ENCODE results near the gene ME2. TPM values are rescaled to one million over a fixed set of nuclear protein-coding genes. Genes with fewer than 3 reads are reported as not detected.
A peak's percentile ranks its signal among the peaks of the same experiment; 100 is the strongest.
"Not testable (repeated sequence)": the region's sequence is repeated elsewhere in the genome, so short reads cannot be mapped to it uniquely, and the experiment has no call there.

Gene ME2
- total RNA-seq, 2 experiments from 2014 or later = 39.0 to 62.0 TPM

GRCh38 chr18:50879302-50880118, 592 bp downstream of the ME2 start:
- Histone ChIP-seq H3K36me3 (ENCODE audit: insufficient read depth, low read length) (peaks cover 17% of the 10 kb centered on the region), H2AFZ (ENCODE audit: low read length) (peak overlapping the region; percentile 18; the same call in 1 of the 2 replicates), H3K9me2 (ENCODE audit: insufficient read depth, low read length) (no peaks in the 10 kb centered on the region), H3K4me3 (ENCODE audit: low read depth, low read length, poor library complexity, severe bottlenecking) (peak overlapping the region; percentile 89), H3K9me3 (ENCODE audit: low read length) (no peaks in the 10 kb centered on the region), H3K4me2 (ENCODE audit: low read length) (peak overlapping the region; percentile 95), H3K27ac (ENCODE audit: low read depth, low read length, poor library complexity, severe bottlenecking) (peak overlapping the region; percentile 76), H3K79me2 (ENCODE audit: insufficient read depth, low read depth, low read length) (peaks cover 50% of the 10 kb centered on the region), H4K20me1 (ENCODE audit: insufficient read depth, low read length) (no peaks in the 10 kb centered on the region), H3K4me1 (ENCODE audit: insufficient read depth, low read length, poor library complexity, severe bottlenecking) (peaks cover 12% of the 10 kb centered on the region)
- peak; percentile 26 for DNase-seq (ENCODE audit: low spot score)
- no TSS peak for BruUV-seq (replicated peaks)
- no peak for TF ChIP-seq EZH2phosphoT487 (IDR thresholded peaks at IDR 0.05; ENCODE audit: borderline replicate concordance, low read depth, low read length)
- no peak for TF ChIP-seq CTCF (conservative IDR thresholded peaks at IDR 0.05; ENCODE audit: low read length)
- POLR2A ChIA-PET = interaction anchor here (1.4 to 1.9 kb wide), 2 partner anchors 9 to 10 kb away, joined by 3 to 11 read pairs; no protein-coding TSS in a partner anchor
- CTCF ChIA-PET (ENCODE audit: unreplicated experiment) = no interaction called here
- intact Hi-C loops (cut with micrococcal nuclease; ENCODE audit: unreplicated experiment) = loop anchor here (2.0 to 10.0 kb wide), 3 partner anchors 88 to 315 kb away; partner anchors contain the start of genes ELAC1, MEX3C and SMAD4

GRCh38 chr18:50880119-50880465, 1.2 kb downstream of the ME2 start:
- Histone ChIP-seq H3K4me2 (ENCODE audit: low read length) (peak overlapping the region; percentile 95), H3K9me3 (ENCODE audit: low read length) (no peaks in the 10 kb centered on the region), H2AFZ (ENCODE audit: low read length) (no peak overlapping the region; the same call in 1 of the 2 replicates), H3K79me2 (ENCODE audit: insufficient read depth, low read depth, low read length) (peaks cover 54% of the 10 kb centered on the region), H3K4me1 (ENCODE audit: insufficient read depth, low read length, poor library complexity, severe bottlenecking) (peaks cover 12% of the 10 kb centered on the region), H3K4me3 (ENCODE audit: low read depth, low read length, poor library complexity, severe bottlenecking) (peak overlapping the region; percentile 89), H3K9me2 (ENCODE audit: insufficient read depth, low read length) (no peaks in the 10 kb centered on the region), H3K27ac (ENCODE audit: low read depth, low read length, poor library complexity, severe bottlenecking) (peak overlapping the region; percentile 76), H4K20me1 (ENCODE audit: insufficient read depth, low read length) (no peaks in the 10 kb centered on the region), H3K36me3 (ENCODE audit: insufficient read depth, low read length) (peaks cover 17% of the 10 kb centered on the region)
- CTCF ChIA-PET (ENCODE audit: unreplicated experiment) = no interaction called here
- peak; percentile 19 for DNase-seq (ENCODE audit: low spot score)
- TF ChIP-seq CTCF (conservative IDR thresholded peaks at IDR 0.05; ENCODE audit: low read length) (no peak), EZH2phosphoT487 (IDR thresholded peaks at IDR 0.05; ENCODE audit: borderline replicate concordance, low read depth, low read length) (no peak)
- POLR2A ChIA-PET = interaction anchor here (0.5 to 1.4 kb wide), 8 partner anchors 9 to 171 kb away, joined by 3 to 5 read pairs (median 4); partner anchors contain the start of gene ELAC1
- intact Hi-C loops (cut with micrococcal nuclease; ENCODE audit: unreplicated experiment) = no loop called here
- TSS peak; percentile 67 for BruUV-seq (replicated peaks)

- H3K9me2 ChIP-seq (ENCODE audit: insufficient read depth, low read length); H2AFZ ChIP-seq (ENCODE audit: low read length); H3K9me3 ChIP-seq (ENCODE audit: low read length); H4K20me1 ChIP-seq (ENCODE audit: insufficient read depth, low read length); DNase-seq (ENCODE audit: low spot score); H3K4me3 ChIP-seq (ENCODE audit: low read depth, low read length, poor library complexity, severe bottlenecking); intact Hi-C loops (cut with micrococcal nuclease; ENCODE audit: unreplicated experiment); H3K27ac ChIP-seq (ENCODE audit: low read depth, low read length, poor library complexity, severe bottlenecking); BruUV-seq (replicated peaks); CTCF ChIA-PET (ENCODE audit: unreplicated experiment): not testable (repeated sequence)
- POLR2A ChIA-PET = interaction anchor here (0.7 to 1.4 kb wide), 5 partner anchors 8 to 87 kb away, joined by 3 to 5 read pairs (median 3); partner anchors contain the start of gene ELAC1
- Histone ChIP-seq H3K79me2 (ENCODE audit: insufficient read depth, low read depth, low read length) (peaks cover 63% of the 10 kb centered on the region), H3K36me3 (ENCODE audit: insufficient read depth, low read length) (peaks cover 17% of the 10 kb centered on the region), H3K4me1 (ENCODE audit: insufficient read depth, low read length, poor library complexity, severe bottlenecking) (peaks cover 12% of the 10 kb centered on the region), H3K4me2 (ENCODE audit: low read length) (peak overlapping the region; percentile 95)
Observed at GRCh38 chr18:50880944-50881343, 2.0 kb downstream of the ME2 start.

Data from OCI-LY7 (cell line).